ENCODE results near the gene STK11.

Gene STK11

DNA sequence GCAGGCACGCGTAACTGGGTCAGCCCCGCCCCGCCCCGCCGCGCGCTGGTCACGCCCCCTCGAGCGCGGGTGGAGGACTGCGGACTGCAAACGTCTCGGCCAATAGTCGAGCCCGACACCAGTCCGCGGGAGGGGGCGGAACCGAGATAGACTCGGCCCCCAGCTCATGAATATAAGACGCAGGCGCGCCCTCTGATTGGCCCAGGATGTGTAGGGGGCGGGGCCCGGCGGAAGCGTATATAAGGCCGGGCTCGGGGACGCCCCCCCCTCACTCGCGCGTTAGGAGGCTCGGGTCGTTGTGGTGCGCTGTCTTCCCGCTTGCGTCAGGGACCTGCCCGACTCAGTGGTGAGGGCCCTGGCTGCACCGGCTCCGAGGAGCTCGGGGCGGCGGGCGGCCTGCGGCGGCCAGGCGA, 63.5 kb downstream of the STK11 start, which contains the start of gene CIRBP:
Gene CIRBP, plus strand, starts transcription at position 268 of the 413 bp plus-strand sequence. CDS start 1,602 bp downstream, outside the sequence.
- CTCF ChIA-PET, result interaction anchor here (10.3 kb wide), 1 partner anchor 24 kb away, joined by 116 read pairs; no protein-coding TSS in a partner anchor
- TF ChIP-seq, protein P1, sequence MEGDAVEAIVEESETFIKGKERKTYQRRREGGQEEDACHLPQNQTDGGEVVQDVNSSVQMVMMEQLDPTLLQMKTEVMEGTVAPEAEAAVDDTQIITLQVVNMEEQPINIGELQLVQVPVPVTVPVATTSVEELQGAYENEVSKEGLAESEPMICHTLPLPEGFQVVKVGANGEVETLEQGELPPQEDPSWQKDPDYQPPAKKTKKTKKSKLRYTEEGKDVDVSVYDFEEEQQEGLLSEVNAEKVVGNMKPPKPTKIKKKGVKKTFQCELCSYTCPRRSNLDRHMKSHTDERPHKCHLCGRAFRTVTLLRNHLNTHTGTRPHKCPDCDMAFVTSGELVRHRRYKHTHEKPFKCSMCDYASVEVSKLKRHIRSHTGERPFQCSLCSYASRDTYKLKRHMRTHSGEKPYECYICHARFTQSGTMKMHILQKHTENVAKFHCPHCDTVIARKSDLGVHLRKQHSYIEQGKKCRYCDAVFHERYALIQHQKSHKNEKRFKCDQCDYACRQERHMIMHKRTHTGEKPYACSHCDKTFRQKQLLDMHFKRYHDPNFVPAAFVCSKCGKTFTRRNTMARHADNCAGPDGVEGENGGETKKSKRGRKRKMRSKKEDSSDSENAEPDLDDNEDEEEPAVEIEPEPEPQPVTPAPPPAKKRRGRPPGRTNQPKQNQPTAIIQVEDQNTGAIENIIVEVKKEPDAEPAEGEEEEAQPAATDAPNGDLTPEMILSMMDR (conservative IDR thresholded peaks at IDR 0.05; ENCODE audit: low read depth), result no peak
- POLR2A ChIA-PET (ENCODE audit: low non-redundant PET), result interaction anchor here (0.5 to 2.7 kb wide), 10 partner anchors 16 to 240 kb away, joined by 3 to 40 read pairs (median 4); no protein-coding TSS in a partner anchor
- peak within 1 kb of the TSS; percentile 100 for H3K27ac ChIP-seq
- DNase-seq (ENCODE audit: low spot score), result peak; percentile 95

DNA sequence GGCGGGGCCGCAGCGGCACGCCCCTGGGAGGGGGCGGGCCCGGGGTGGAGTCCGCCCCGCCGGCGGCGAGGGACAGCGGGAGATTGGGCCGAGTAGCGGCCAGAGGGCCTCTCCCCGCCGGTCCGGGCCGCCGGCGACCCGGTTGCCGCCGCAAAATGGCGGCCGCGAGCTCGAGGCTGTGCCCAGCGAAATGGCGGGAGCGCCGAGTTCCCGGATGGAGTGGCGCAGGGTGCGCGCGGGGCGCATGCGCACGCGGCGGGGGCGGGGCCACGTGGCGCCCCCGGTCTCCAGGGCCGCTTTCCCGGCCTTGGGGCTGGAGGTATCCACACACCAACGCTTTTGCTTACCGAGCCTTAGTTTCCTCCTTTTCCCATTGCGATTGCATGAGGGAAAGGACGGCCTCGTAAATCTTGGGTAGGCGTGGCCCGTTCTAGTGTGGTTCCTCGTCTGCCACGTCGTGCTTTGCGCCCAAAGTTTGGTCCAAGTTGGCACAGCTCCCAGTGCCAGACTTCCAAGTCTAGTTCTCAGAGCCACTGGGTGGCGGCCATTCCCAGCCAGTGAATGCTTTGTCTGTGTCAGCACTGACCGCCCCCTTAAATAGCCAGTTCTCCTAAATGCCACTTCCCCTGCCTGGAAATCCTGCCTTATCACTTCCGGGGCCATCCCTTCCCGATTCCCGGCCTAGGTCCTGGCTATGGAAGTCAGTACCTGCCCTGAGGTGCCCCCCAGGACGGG, 64.1 kb downstream of the STK11 start:
- TF ChIP-seq, protein P1 (conservative IDR thresholded peaks at IDR 0.05; ENCODE audit: low read depth), result no peak
- POLR2A ChIA-PET (ENCODE audit: low non-redundant PET), result interaction anchor here (0.7 to 2.7 kb wide), 5 partner anchors 17 to 241 kb away, joined by 3 to 40 read pairs (median 4); no protein-coding TSS in a partner anchor
- peak overlapping the region; percentile 100 for H3K27ac ChIP-seq
- peak; percentile 78 for DNase-seq (ENCODE audit: low spot score)
- CTCF ChIA-PET, result interaction anchor here (10.3 kb wide), 1 partner anchor 25 kb away, joined by 116 read pairs; no protein-coding TSS in a partner anchor

DNA sequence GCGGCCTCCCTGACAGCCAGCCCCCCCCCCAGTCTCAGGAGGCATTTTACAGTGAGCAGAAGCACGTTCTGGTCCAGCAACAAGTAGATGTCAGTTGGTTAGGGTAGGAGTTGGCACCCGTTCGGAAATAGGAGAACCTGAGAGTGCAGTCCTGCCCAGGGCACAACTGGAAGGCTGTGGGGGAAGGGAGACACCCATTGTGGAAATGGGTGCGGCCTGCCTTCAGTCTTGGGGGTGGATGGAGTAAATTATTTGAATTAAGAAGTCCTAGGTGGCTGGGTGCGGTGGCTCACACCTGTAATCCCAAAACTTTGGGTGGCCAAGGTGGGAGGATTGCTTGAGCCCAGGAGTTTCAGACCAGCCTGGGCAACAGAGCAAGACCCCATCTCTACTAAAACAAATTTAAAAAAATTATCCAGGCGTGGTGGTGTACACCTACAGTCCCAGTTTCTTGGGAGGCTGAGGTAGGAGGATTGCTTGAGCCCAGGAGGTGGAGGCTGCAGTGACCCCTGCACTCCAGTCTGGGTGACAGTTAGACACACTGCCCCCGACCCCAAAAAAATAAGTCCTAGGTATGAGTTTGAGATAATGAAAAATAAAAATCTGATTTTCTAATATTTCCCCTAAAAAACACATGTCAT, 64.8 kb downstream of the STK11 start:
- H3K27ac ChIP-seq, result peak overlapping the region; percentile 100

DNA sequence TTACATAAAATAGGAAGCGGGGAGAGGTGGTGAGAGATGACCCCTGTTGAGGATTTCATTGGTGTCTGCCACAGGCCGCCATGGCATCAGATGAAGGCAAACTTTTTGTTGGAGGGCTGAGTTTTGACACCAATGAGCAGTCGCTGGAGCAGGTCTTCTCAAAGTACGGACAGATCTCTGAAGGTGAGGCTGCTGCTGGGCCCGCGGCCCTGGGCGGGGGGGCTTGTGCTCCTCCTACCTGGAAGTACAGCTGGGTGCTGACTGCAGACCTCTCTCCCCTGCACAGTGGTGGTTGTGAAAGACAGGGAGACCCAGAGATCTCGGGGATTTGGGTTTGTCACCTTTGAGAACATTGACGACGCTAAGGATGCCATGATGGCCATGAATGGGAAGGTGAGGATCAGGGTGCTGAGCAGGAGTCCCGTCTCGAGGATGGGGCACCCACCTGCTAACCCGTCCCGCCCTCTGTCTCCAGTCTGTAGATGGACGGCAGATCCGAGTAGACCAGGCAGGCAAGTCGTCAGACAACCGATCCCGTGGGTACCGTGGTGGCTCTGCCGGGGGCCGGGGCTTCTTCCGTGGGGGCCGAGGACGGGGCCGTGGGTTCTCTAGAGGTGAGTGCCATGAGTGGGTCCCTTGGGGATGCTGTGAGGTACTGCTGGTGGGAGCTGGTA, 65.4 kb downstream of the STK11 start:
- no peak for DNase-seq (ENCODE audit: low spot score)
- TF ChIP-seq, protein P1 (conservative IDR thresholded peaks at IDR 0.05; ENCODE audit: low read depth), result no peak
- CTCF ChIA-PET, result interaction anchor here (0.6 to 1.4 kb wide), 2 partner anchors 27 to 73 kb away, joined by 3 to 6 read pairs; no protein-coding TSS in a partner anchor
- POLR2A ChIA-PET (ENCODE audit: low non-redundant PET), result no interaction called here
- peak overlapping the region; percentile 100 for H3K27ac ChIP-seq

More for the DNA sequence above, 64.8 kb downstream of the STK11 start:
- ChIA-PET CTCF (no interaction called here), POLR2A (ENCODE audit: low non-redundant PET) (interaction anchor here (1.1 to 2.7 kb wide), 2 partner anchors 26 to 31 kb away, joined by 3 to 40 read pairs; no protein-coding TSS in a partner anchor)
- TF ChIP-seq, protein P1 (conservative IDR thresholded peaks at IDR 0.05; ENCODE audit: low read depth), result no peak
- DNase-seq (ENCODE audit: low spot score), result no peak

DNA sequence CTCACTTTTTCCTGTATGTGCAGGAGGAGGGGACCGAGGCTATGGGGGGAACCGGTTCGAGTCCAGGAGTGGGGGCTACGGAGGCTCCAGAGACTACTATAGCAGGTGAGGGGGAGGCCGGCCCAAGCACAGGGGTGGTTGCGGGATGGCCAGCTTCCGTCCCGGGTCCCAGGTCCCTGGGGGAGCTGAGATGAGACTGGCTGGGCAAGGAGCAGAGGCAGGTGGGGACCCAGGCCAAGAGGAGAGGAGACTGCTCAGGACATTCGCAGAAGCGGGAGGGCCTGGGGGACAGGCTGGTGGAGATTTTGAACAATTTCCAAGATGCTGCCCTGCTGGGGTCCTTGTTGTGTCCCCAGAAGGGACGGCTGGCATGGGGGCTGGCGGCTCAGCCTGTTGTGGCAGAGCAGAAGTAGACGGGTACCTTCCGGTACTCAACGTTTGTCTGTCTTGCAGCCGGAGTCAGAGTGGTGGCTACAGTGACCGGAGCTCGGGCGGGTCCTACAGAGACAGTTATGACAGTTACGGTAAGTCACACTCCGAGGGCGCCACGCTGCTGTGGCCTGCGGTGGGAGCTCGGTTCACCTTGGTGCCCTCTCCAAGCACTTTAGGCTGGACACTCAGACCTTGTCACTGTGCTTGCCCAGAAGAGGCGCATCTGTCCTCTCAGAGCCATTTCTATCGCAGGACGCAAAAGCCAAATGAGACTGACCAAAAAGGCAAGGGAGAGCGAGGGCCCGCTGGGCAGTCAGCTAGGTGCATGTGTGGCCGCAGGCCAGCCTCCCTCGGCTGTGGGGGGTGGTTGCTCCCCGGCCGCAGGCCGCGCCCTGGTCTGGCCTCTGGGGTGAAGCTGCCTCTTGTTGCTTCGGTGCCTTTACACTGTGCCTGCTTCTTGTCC, 66.2 kb downstream of the STK11 start:
- ChIA-PET CTCF (interaction anchor here (0.6 to 1.4 kb wide), 5 partner anchors 11 to 72 kb away, joined by 3 to 7 read pairs (median 5); no protein-coding TSS in a partner anchor), POLR2A (ENCODE audit: low non-redundant PET) (no interaction called here)
- TF ChIP-seq, protein P1 (conservative IDR thresholded peaks at IDR 0.05; ENCODE audit: low read depth), result no peak
- peak overlapping the region; percentile 100 for H3K27ac ChIP-seq
- DNase-seq (ENCODE audit: low spot score), result no peak

Measured in RWPE1 (cell line).